ENCODE results near the gene ADCY4. TPM values are rescaled to one million over a fixed set of nuclear protein-coding genes. Genes with fewer than 3 reads are reported as not detected.
A peak's percentile ranks its signal among the peaks of the same experiment; 100 is the strongest.

The ADCY4 gene
- total and polyA plus RNA-seq, 10 of the 15 experiments (the other 5 are each of a cell fraction or from before 2014, with no cell fraction given): 0.05 to 0.87 (median 0.21) TPM; not detected in 1

- H3K79me2 ChIP-seq (ENCODE audit: control insufficient read depth, insufficient read depth, low read length): no peaks in the 10 kb centered on the region
- DNase-seq (ENCODE audit: low read depth, low spot score) (no peak), FAIRE-seq (no peak), ATAC-seq (no peak)
- CTCF ChIA-PET: interaction anchor here (1.2 to 16.6 kb wide), 6 partner anchors 10 to 101 kb away, joined by 3 to 452 read pairs (median 11); partner anchors contain the start of genes CBLN3, KHNYN, SDR39U1 and TINF2
- RAD21 ChIA-PET (ENCODE audit: unreplicated experiment): interaction anchor here (1.6 to 5.7 kb wide), 3 partner anchors 27 to 92 kb away, joined by 3 to 45 read pairs (median 15); partner anchors contain the start of genes CBLN3 and KHNYN
- H3K27me3 ChIP-seq (replicated peaks in 1 of 2; ENCODE audit: control insufficient read depth in 2 of 2, insufficient read depth in 2 of 2, low read length in 1 of 2): peaks cover 0 to 9% of the 10 kb centered on the region in 2 experiments; a peak in 2 of 4 replicates
- H3K9ac ChIP-seq (ENCODE audit: control insufficient read depth, insufficient read depth, low read length): no peak overlapping the region
- H3K9me3 ChIP-seq (replicated peaks; ENCODE audit: control insufficient read depth, insufficient read depth, low read length): no peaks in the 10 kb centered on the region
- intact Hi-C loops (cut with micrococcal nuclease; ENCODE audit: unreplicated experiment) (no loop called here), in situ Hi-C loops (cut with MboI) (no loop called here)
- peak overlapping the region; percentile 84 for H3K4me2 ChIP-seq (ENCODE audit: control insufficient read depth, insufficient read depth)
- no peak overlapping the region for H3K27ac ChIP-seq (ENCODE audit: control insufficient read depth, insufficient read depth)
- WGBS (ENCODE audit: insufficient coverage, insufficient replicate concordance, low lambda C conversion rate, missing lambda C conversion rate): 78% methylated on average over 14 of the region's 14 CpGs
- TF ChIP-seq SUZ12 (IDR thresholded peaks at IDR 0.05; ENCODE audit: unreplicated experiment) (no peak), HCFC1 (IDR thresholded peaks at IDR 0.05; ENCODE audit: low read length) (no peak), BCL3 (IDR thresholded peaks at IDR 0.05; ENCODE audit: borderline replicate concordance, insufficient read depth, low read depth, low read length, poor library complexity, severe bottlenecking) (no peak), GATAD2B (conservative IDR thresholded peaks at IDR 0.05; ENCODE audit: low read depth) (0 out of 2 replicates have a peak, but pooled peaks have one; percentile 23)
- peaks cover 12% of the 10 kb centered on the region for H3K4me1 ChIP-seq (ENCODE audit: control insufficient read depth, insufficient read depth, low read length)
- SMC1A ChIA-PET (ENCODE audit: uncharacterized antibody, unreplicated experiment): interaction anchor here (1.0 to 7.7 kb wide), 4 partner anchors 9 to 95 kb away, joined by 3 to 73 read pairs (median 7); partner anchors contain the start of gene KHNYN
- no peaks in the 10 kb centered on the region for H4K20me1 ChIP-seq (ENCODE audit: control insufficient read depth, insufficient read depth)
- POLR2A ChIA-PET: interaction anchor here (1.1 to 4.7 kb wide), 5 partner anchors 19 to 103 kb away, joined by 3 to 23 read pairs (median 5); partner anchors contain the start of genes CBLN3 and KHNYN
- no peaks in the 10 kb centered on the region; a peak in 1 of 4 replicates for H3K36me3 ChIP-seq (ENCODE audit: control insufficient read depth in 2 of 2, insufficient read depth in 2 of 2, low read length in 1 of 2)
- peak overlapping the region; percentile 93 for H3K4me3 ChIP-seq
- no peak overlapping the region; the same call in 1 of the 2 replicates for H2AFZ ChIP-seq (ENCODE audit: control insufficient read depth, low read depth, low read length)
- no TSS peak for BruUV-seq (replicated peaks)
Measured at GRCh38 chr14:24338843-24339242, 4.0 kb upstream of the ADCY4 start.
